Measurements from ENCODE around the gene PYGB.
"Not testable (repeated sequence)": the region's sequence is repeated elsewhere in the genome, so short reads cannot be mapped to it uniquely, and the experiment has no call there.

Gene PYGB

GRCh38 chr20:25247518-25247955, 348 bp upstream of the PYGB start:
- in situ Hi-C loops (cut with MboI; ENCODE audit: low sequenced_read_pairs): no loop called here

GRCh38 chr20:25248786-25249172, 894 bp downstream of the PYGB start:
- in situ Hi-C loops (cut with MboI; ENCODE audit: low sequenced_read_pairs): no loop called here

- in situ Hi-C loops (cut with MboI; ENCODE audit: low sequenced_read_pairs): no loop called here
Observed at GRCh38 chr20:25249198-25249931, 1.5 kb downstream of the PYGB start.

- in situ Hi-C loops (cut with MboI; ENCODE audit: low sequenced_read_pairs): no loop called here
Observed at GRCh38 chr20:25250508-25250907, 2.6 kb downstream of the PYGB start.

- in situ Hi-C loops (cut with MboI; ENCODE audit: low sequenced_read_pairs): no loop called here
Observed at GRCh38 chr20:25251019-25251418, 3.1 kb downstream of the PYGB start.

- in situ Hi-C loops (cut with MboI; ENCODE audit: low sequenced_read_pairs): no loop called here
Observed at GRCh38 chr20:25251558-25251957, 3.7 kb downstream of the PYGB start.

- in situ Hi-C loops (cut with MboI; ENCODE audit: low sequenced_read_pairs): no loop called here
Observed at GRCh38 chr20:25252230-25252651, 4.4 kb downstream of the PYGB start.

- in situ Hi-C loops (cut with MboI; ENCODE audit: low sequenced_read_pairs): no loop called here
Observed at GRCh38 chr20:25252686-25253421, 5.0 kb downstream of the PYGB start.

- in situ Hi-C loops (cut with MboI; ENCODE audit: low sequenced_read_pairs): no loop called here
Observed at GRCh38 chr20:25253606-25254275, 5.9 kb downstream of the PYGB start.

GRCh38 chr20:25254571-25254970, 6.7 kb downstream of the PYGB start:
- in situ Hi-C loops (cut with MboI; ENCODE audit: low sequenced_read_pairs): no loop called here

GRCh38 chr20:25254986-25255680, 7.2 kb downstream of the PYGB start:
- in situ Hi-C loops (cut with MboI; ENCODE audit: low sequenced_read_pairs): no loop called here

- in situ Hi-C loops (cut with MboI; ENCODE audit: low sequenced_read_pairs): no loop called here
Observed at GRCh38 chr20:25256226-25256859, 8.5 kb downstream of the PYGB start.

- in situ Hi-C loops (cut with MboI; ENCODE audit: low sequenced_read_pairs): no loop called here
Observed at GRCh38 chr20:25257130-25257529, 9.2 kb downstream of the PYGB start.

GRCh38 chr20:25257756-25258475, 10.0 kb downstream of the PYGB start:
- in situ Hi-C loops (cut with MboI; ENCODE audit: low sequenced_read_pairs): no loop called here

- in situ Hi-C loops (cut with MboI; ENCODE audit: low sequenced_read_pairs): no loop called here
Observed at GRCh38 chr20:25258476-25258805, 10.6 kb downstream of the PYGB start.

GRCh38 chr20:25258828-25259227, 10.9 kb downstream of the PYGB start:
- in situ Hi-C loops (cut with MboI; ENCODE audit: low sequenced_read_pairs): no loop called here

- in situ Hi-C loops (cut with MboI; ENCODE audit: low sequenced_read_pairs): no loop called here
Observed at GRCh38 chr20:25259358-25259757, 11.5 kb downstream of the PYGB start.

- in situ Hi-C loops (cut with MboI; ENCODE audit: low sequenced_read_pairs): no loop called here
Observed at GRCh38 chr20:25259788-25260254, 11.9 kb downstream of the PYGB start.

GRCh38 chr20:25260770-25261437, 13.0 kb downstream of the PYGB start:
- in situ Hi-C loops (cut with MboI; ENCODE audit: low sequenced_read_pairs): not testable (repeated sequence)

Data from HL-60/S4 (cell line).